GM21619 (cell line): ENCODE data around the gene MEOX1.

Experiments used
- ATAC-seq: cut with Tn5 transposase; IDR thresholded peaks from one replicate; pipeline ENCODE4 v1.9.1; 2021; ENCODE audit not compliant: unreplicated experiment

Gene MEOX1

GRCh38 chr17:43683928-43684653 lies 22.4 kb upstream of the MEOX1 start:
- ATAC-seq, result no peak

- no peak for ATAC-seq
These were observed 18.7 kb upstream of the MEOX1 start for GRCh38 chr17:43680461-43680860.

GRCh38 chr17:43679911-43680310 lies 18.2 kb upstream of the MEOX1 start:
- no peak for ATAC-seq

DNA sequence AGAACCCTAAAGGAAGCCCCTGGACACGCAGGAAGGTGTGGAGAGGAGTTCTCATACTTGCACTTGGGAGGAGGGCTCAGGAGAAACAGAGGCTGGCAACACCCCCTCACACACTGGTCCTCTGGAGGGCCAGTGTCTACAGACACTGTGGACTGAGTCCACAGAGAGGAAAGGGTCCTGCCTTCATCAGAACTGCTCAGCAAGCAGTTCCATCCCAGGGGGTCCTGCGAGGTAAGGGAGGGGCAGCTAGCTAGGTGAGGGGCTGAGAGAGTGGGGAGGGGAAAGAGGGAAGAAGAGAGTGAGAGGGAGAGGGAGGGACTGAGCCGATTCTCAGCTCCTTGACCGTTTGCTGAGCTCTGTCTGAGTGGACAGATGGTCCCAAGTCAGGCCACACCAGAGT lies 17.7 kb upstream of the MEOX1 start:
- no peak for ATAC-seq

DNA sequence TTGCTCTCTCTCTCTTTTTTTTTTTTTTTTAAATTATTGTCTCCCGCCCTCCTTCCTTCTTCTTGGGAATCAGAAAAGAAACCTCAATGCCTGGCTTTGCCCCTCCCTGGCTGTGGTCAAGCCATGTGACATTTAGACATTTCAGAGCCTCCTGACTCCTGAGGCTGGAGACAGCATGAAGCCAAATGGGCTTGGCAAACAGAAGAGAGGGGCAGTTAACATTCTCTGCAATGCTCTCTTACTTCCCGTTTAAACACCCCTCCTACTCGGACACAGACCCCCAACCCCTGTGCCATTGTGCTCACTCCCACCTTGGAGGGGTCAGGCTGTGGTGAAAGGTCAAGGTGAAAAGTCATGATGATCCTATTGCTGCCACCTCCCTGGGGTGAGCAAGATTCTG lies 14.7 kb upstream of the MEOX1 start:
- ATAC-seq, result no peak

DNA sequence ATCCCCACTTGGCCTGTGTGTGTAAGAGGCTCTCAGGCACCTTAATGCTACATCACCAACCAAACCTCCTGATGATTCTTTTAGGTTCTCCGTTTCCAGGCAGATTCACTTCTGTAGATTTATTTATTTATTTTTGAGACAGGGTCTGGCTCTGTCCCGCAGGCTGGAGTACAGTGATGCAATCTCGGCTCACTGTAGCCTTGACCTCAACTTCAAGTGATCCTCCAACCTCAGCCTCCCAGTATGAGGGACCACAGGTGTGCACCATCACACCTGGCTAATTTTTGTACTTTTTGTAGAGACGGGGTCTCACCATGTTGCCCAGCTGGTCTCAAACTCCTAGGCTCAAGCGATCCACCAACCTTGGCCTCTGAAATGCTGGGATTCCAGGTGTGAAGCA lies 12.7 kb upstream of the MEOX1 start:
- no peak for ATAC-seq

- no peak for ATAC-seq
These were observed 12.0 kb upstream of the MEOX1 start for GRCh38 chr17:43673516-43674323.

DNA sequence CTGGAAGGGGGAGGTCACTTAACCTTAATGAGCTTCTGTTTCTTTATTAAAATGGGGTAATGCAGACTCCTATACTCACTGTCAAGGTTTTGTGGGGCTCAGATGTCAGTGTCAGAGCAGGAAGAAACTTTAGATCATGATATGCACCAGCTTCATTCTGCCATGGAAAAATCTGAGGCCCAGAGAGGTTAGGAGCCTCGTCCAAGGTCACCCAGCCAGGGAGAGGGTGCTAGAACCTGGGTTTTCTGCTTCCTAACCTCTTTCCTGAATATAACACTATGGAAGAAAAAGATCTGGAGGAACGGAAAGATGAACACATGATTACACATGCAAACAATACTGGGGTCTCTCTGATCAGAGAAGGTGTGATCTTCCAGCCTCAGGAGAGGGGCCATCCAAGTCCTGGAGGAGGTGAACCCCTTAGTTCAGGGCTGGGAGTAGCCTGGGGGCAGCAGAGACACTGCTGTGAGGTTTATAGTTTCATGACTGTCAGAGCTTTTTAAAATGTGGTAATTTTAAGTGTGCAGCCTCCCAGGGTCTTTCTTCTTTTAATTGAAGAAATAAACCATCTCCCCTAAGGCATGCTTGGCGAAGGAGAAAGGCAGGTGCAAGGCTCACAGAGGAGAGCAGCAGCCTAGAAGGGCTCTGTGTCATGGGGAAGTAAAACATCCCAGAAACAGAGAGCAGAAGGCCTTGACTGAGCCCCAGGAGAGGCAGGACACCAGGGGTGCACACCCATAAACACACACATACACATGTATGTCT lies 10.2 kb upstream of the MEOX1 start:
- ATAC-seq, result no peak

GRCh38 chr17:43671031-43671692 lies 9.4 kb upstream of the MEOX1 start:
- no peak for ATAC-seq

- ATAC-seq, result no peak
These were observed 8.9 kb upstream of the MEOX1 start for GRCh38 chr17:43670645-43671030.

- ATAC-seq, result no peak
These were observed 8.4 kb upstream of the MEOX1 start for GRCh38 chr17:43669971-43670644.

- ATAC-seq, result no peak
These were observed 6.2 kb upstream of the MEOX1 start for GRCh38 chr17:43667947-43668348.

DNA sequence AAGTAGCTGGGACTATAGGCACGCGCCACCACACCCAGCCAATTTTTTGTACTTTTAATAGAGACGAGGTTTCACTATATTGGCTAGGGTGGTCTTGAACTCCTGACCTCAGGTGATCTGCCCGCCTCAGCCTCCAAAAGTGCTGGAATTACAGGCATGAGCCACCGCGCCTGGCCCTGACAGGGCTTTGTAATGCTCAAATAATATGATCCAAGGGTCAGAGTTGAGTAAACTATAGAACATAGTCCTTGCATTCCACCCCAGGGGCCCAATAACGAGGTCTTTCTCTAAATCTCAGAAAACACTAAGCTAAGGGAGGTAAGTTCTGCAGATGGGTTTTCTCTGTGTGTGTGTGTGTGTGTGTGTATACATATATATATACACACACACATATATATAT lies 5.8 kb upstream of the MEOX1 start:
- ATAC-seq, result no peak

- no peak for ATAC-seq
These were observed 4.2 kb upstream of the MEOX1 start for GRCh38 chr17:43665937-43666236.

DNA sequence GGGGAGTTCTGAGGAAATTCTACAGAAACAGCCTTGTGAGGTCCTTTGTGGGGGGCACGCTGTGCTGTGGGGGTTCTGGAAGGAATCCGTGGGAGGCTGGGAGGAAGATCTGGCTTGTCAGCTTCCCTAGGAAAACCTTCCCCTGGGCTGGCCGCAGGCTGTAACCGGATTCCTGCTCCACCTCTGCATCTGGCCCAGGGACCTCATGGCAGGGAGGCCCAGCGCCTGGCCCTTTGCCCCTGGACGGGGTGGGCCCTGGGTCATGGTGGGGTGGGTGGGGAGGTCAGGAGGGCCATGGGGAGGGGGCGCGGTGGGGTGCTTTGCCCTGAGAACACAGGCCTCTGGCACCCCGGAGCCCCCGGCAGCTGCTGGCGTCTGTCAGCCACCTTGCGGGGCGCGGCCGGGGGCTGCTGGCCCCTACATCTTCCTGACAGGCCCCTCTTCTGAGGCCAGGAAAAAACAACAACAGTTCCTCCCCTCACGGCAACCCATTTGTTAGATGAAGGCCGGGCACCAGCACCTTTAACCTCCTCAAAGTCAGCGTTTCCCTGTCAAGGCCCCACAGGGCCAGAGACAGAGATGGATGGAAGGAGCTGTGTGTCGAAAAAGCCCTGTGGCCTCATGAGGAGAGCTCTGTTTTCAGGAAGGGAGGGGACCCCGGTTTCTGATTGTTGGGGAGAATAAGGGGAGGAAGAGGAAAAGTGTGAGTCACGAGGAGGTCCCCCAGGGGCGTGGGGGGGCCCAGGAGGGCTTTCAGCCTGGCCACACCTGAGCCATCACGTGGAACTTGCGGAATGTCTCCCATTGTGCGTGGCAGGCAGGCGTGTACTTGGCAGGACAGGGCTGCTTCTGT lies 3.6 kb upstream of the MEOX1 start:
- no peak for ATAC-seq

- ATAC-seq, result no peak
These were observed 2.4 kb upstream of the MEOX1 start for GRCh38 chr17:43664096-43664495.

DNA sequence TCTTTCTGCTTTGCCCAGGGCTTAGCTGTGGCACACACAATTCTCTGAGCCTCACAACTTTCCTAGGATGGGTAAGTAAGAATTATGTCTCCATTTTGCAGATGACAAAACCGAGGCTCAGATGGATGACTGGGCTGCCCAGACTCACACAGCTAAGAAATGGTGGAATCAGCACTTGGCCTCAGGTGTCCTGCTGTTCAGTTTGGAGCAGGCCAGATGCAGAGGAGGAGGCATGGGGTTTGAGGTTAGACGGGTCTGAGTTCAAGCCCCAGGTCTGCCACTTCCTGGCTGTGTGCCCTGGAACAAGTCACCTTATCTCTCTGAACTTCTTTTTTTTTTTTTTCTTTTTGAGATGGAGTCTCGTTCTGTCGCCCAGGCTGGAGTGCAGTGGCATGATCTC lies 1.7 kb upstream of the MEOX1 start:
- ATAC-seq, result no peak

DNA sequence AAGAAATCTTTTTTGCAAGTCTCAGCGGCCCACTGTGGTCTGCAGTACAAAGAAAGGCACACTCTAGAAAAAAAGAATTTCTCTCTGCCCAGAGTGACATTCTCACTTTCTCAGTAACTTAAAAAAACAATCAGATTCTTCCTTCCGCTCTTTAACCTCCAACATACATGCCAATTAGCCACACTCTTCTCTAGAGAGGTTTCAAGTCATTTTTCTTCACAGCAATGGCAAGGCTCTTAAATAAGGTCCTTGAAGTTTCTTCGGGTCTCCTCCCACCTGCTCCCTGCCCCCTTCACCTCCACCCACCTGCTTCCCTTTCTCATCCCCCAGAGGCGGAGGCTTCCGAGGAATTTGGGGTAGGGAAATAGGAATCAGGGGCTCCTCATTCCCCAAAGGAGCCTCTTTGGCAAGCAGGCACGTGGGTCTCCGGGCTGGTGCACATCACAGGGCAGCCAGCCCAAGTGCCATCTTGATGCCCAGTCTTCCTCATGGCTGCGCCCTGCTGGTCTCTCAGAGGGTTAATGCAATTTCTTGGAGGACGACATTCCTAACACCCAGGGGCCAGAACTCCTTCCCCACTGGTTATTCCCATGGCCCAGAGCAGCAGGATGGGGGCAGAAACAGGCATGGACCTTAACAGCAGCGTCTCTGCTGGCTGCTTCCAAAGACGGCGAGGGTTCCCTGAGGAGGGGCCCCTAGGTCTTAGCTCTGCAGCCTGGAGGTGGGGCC lies 855 bp upstream of the MEOX1 start:
- no peak for ATAC-seq

GRCh38 chr17:43660816-43661493 lies 767 bp downstream of the MEOX1 start:
- ATAC-seq, result no peak
